Stromal cell of bone marrow (primary cell): ENCODE measurements around the gene LCTL.
"Not testable (repeated sequence)": the region's sequence is repeated elsewhere in the genome, so short reads cannot be mapped to it uniquely, and the experiment has no call there.

Experiments used
- DNase-seq: peaks from one replicate; pipeline ENCODE4 v3.0.0-alpha.2; 2012; ENCODE audit warnings: low read depth

The LCTL gene

DNA sequence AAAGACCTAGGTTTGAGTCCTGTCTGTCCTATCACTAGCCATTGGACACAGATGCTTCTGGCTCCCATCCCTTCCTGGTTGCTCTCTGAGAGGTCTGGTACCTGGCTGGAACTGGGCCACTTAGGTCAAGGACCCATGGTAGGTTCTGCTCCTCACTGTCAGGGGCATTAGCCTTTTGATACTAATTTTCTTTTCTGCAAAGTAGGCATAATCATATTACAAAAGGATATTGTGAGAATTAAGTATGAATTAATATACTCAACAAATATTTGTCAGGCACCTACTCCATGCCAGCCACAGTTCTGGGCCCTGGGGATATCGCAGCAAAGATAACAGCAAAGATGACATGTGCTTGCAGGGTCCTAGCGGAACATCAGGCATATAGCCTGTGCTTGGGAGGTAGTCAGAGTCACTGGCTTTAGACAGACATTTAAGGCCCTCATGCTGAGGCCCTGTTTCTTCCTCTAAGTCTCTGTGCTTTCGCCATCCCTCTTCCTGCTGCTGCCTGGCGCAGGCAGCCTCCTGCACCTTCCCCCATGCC, 25.6 kb upstream of the LCTL start:
- no peak for DNase-seq

DNA sequence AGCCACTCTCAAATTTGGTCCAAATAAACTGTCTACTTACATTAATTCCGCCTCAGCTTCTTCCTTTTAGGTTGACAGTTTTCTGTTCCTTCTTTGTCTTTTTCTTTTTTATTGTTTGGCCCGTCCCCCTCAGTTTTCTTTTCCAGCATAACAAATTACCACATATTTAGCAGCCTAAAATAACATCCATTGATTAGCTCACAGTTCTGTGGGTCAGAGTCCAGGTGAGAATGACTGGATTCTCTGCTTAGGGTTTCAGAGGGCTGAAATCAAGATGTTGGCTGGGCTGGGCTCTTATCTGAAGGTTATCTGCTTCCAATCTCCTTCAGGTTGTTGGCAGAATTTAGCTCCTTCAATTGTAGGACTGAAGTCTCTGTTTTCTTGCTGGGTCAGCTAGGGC, 24.6 kb upstream of the LCTL start:
- no peak for DNase-seq

DNA sequence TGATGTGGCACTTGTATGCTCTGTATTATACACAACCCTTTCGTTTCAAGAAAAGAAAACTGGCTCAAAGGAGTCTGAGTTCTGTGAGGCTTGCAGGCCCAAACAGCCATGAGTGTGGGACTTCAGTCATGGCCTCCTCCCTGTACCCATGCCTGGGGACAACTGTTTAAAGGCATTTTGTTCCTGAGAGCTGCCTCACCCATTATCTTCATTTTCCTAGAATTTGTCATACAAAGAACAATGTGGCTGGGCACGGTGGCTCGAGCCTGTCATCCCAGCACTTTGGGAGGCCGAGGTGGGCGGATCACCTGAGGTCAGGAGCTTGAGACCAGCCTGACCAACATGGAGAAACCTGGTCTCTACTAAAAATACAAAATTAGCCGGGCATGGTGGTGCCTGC, 23.6 kb upstream of the LCTL start:
- not testable (repeated sequence) for DNase-seq

GRCh38 chr15:66588971-66589370, 23.2 kb upstream of the LCTL start:
- DNase-seq, result no peak

DNA sequence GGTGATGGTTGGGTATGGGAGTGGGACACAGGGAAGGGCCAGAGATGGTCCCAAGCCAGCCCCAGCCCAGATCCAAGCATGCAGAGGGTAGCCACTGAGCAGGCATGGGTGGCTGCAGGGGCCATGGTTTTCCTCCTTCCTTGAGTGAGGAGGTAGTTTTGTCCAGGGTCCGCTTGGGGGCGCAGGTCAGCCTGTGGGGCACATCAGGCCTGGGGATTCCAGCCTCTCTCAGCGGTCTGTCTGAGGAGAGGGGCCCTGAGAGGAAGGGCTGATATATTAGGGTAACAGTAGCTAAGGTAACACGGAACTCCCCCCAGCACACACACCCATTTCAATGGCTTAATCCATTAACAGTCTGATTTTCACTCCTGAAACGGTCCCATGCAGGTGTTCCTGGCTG, 22.7 kb upstream of the LCTL start:
- DNase-seq, result no peak

GRCh38 chr15:66587749-66588148, 22.0 kb upstream of the LCTL start:
- DNase-seq, result no peak

DNA sequence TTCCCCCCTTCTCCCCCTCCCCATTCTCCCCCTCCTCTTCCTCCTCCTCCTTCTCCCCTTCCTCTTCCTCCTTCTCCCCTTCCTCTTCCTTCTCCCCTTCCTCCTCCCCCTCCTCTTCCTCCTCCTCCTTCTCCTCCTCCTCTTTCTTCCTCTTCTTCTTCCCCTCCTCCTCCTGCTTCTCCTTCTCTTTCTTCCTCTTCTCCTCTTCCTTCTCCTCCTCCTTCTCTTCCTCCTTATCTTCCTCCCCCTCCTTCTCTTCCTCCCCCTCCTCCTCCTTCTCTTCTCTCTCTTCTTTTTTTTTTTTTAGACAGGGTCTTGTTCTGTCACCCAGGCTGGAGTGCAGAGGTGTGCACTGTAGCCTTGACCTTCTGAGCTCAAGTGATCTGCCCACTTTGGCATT, 21.2 kb upstream of the LCTL start:
- DNase-seq, result no peak

- DNase-seq, result no peak
Measured at GRCh38 chr15:66586155-66586976, 20.6 kb upstream of the LCTL start.

GRCh38 chr15:66581972-66582537, 16.3 kb upstream of the LCTL start:
- no peak for DNase-seq

- peak; percentile 82 for DNase-seq
Measured at GRCh38 chr15:66580643-66581042, 14.8 kb upstream of the LCTL start.

GRCh38 chr15:66578286-66578875, 12.6 kb upstream of the LCTL start:
- DNase-seq, result no peak

DNA sequence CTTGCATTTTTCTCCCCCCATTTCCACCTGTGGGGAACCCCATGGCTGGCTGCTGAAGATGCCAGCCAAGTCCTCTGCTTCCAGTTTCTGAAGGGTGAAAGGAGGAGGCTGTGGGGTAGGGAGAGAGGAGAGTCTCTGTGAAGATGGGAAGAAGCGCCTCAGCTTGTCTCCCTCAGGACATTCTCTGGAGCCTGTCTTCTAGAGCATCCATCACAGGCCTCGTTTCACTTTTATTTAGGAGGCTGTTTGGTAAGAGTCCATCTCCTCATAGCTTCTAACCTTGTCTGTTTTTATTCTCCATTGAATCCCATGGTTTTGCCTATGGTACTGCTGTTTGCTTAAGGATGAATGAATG, 8.8 kb upstream of the LCTL start:
- DNase-seq, result no peak

DNA sequence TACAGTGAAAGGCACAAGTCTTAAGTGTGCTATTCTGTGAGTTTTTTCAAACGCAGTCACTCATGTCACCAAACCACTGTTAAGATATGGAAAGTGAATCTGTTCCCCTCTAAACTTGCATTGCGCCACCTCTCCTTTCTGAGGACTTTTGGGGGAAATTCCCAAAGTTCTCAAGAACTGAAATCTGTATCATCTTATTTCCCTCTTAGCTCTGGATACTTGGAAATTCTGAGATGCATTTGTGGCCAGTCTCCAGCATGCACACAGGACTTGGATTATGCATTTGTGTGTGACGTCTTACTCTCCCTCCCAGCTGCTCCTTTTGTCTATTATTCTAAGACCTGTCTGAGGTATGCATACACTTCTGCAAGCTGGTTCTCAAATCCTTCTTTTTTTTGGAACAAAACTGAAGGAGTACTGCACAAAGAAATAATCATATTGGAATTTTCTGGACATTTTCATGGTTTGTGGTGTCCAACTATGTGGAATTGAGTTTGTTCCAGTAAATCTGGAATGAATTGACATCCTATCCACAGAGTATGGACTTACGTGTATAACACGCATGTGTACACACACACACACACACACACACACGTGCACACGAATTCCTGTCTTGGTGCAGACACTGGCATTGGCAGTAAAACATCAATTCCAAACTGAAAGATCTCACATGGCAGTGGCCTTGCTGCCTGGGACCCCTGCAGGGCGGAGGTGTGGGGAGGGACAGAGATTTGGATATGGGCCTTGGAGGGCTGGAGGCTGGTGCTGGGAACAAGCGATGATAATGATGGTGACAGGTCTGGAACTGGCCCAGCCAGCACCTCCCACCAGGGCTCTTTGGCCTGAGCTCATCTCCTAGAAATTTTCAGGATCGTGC, 8.2 kb upstream of the LCTL start:
- DNase-seq, result peak; percentile 52

DNA sequence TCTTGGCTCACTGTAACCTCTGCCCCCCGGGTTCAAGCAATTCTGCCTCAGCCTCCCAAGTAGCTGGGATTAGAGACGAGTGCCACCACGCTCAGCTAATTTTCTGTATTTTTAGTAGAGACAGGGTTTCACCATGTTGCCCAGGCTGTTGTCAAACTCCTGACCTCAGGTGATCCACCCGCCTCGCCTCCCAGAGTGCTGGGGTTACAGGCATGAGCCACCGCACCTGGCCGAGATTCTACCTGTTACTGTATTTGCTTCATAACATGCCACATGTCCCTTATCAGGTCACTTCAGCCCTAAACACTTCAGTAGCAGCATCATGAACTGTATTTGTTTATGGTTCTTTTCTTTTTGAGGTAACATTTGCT, 7.5 kb upstream of the LCTL start:
- no peak for DNase-seq

DNA sequence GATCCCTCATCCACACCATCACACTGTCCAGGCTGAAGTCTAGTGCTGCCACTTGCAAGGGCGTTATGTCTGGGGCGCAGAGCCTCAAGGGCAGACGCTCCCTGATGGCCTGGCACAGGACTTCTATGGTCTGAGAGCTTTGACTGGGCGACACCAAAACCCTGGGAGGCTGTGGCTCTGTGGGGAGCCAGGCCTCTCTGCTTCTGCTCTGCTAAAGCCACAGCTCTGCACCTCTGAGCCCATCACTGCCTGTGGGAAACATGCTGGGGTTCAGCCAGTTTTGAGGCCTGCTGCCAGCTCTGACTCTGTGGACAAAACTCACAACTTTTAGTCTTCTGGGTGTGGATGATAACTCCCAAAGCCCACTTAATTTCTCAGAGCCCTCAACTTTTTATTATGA, 6.3 kb upstream of the LCTL start:
- DNase-seq, result no peak

- DNase-seq, result no peak
Measured at GRCh38 chr15:66570842-66571478, 5.2 kb upstream of the LCTL start.

- no peak for DNase-seq
Measured at GRCh38 chr15:66570327-66570726, 4.5 kb upstream of the LCTL start.

DNA sequence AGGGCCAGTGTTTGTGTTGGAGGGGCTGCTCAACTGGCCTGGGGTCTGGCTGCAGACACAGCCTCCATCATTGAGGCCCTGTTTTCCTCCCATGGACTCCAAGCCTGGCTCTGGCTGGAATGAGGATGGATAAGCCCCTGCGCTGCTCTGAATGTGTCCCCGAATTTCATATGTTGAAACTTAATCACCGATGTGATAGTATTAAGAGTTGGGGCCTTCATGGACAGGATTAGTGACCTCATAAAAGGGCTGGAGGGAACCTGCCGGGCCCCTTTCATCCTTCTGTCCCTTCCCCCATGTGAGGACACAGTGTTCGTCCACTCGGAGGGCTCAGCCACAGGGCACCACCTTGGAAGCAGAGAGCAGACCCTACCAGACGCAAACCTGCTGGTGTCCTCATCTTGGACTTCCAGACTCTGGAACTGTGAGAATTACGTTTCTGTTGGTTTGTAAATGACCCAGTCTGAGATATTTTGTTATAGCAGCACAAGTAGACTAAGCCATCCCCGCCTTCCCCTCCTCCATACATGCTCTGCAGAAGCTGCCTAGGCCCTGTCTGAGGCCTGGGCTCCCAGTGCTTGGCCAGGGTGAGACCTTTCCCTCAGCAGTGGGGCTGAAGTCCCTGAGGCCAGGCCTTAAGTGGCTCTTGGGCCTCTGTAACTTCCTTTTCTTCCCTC, 3.8 kb upstream of the LCTL start:
- no peak for DNase-seq

DNA sequence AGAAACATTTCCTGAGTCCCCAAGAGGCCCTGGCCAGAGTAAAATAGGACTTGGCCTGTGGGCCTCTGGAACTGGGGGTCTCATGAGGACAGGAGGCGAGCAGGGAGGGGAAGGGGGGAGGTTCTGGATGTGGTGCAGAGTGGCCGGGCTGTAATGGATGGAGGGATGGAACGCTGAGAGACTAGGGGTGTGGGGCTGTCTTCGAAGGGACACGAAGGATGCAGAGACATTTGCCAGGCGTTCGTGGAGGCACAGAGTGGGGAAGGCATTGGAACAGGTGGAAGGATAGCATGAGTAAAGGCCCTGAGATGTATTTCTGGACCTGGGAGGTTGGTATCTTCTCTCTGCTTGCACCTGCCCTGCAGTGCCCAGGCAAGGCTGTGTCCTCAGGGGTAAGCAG, 2.1 kb upstream of the LCTL start:
- DNase-seq, result no peak

DNA sequence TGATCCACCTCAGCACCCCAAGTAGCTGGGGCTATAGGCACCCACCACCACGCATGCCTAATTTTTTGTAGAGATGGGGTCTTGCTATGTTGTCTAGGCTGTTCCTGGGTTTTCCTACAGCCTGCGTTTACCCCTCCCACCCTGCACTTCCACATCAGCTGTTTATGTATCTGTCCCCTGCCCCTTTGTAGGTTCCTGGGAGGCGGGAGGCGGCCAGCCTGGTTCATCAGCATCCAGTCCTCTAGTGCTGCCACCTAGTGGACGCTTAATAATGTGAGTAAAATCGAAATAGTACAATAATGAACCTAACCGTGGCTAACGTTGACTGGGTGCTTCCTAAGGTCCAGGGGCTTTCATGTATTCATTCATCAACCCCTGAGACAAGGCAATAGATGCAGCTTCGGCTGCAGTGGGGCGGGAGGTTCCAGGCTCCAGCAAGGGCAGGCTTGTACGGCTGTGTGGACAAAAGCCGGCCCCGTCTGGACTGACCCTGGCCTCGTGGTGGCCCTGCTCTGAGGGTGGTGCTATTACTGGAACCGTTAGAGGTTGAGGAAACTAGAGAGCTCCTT, 1.2 kb upstream of the LCTL start:
- DNase-seq, result peak; percentile 44

GRCh38 chr15:66565141-66565641, 607 bp downstream of the LCTL start:
- DNase-seq, result no peak
